CD4-positive, alpha-beta T cell treated with Interleukin-4 for 1 hour (primary cell): ENCODE measurements around the gene ITGB2.
A peak's percentile ranks its signal among the peaks of the same experiment; 100 is the strongest.

ENCODE experiments used
- DNase-seq, 2 donors: peaks; one replicate each; pipeline ENCODE4 v3.0.0-alpha.2; 2020 to 2022

The ITGB2 gene

GRCh38 chr21:44895859-44896258, 24.8 kb downstream of the ITGB2 start:
- no peak for DNase-seq

DNA sequence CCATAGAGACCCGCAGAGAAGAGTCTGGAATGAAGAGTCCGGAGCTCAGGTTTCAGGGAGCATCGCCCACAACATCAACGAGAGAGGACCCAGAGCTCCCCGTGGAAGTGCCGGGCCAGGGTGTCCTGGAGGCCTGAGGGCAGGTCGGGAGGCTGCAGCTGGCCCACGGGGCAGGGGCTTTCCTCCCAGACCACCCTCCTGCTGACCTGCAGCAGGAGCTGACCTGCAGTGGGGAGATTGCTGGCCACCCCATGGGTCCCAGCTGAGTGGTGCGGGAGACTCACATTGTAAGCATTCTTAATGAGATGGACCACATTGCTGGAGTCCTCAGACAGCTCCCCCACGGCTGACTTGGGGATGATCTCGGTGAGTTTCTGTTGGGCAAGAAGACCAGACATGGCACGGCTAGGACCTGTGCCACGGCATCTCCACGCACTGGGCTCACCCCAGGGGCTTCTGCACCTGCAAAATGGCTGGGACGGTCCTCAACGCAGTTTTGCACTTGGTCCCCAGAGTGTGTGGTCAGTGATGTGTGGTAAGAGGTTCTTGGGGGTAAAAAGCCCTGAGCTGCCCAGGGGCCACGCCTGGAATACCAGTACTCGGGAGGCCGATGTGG, 25.9 kb downstream of the ITGB2 start:
- no peak for DNase-seq

DNA sequence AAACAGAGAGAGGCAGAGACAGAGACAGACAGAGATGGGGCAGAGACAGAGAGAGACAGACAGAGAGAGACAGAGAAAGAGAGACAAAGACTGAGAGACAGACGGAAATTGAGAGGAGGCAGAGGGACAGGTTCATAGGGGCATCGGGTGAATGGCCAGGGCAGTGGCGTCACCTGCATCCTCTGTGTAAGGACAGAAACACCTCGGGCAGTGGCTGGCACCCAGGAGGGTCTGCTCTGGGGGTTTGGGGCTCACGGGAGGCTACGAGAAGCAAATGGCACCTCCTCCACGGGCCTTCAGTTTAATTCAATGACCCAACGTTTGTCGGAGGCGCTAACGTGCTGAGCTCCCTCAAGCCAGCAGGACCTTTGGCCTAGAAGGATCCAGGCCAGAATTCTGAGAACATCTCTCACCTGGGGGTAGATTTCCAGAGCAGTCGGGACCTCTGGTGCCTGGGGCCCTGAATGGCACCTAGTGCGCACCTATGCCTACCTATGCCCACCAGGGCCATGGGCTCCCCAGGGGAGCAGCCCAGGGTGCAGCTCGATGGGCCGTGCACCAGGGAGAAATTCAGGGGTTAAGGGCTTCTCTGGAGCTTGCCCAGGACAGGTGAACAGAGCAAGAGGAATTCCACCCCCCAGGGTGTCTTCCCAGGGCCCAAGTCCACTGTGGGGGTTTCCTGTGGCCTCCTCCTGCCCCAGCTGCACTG, 26.6 kb downstream of the ITGB2 start:
- DNase-seq = no peak

- no peak for DNase-seq
These were observed 27.5 kb downstream of the ITGB2 start for GRCh38 chr21:44893278-44893556.

- peak; percentile 77 to 82 for DNase-seq
These were observed 28.0 kb downstream of the ITGB2 start for GRCh38 chr21:44892536-44893277.

DNA sequence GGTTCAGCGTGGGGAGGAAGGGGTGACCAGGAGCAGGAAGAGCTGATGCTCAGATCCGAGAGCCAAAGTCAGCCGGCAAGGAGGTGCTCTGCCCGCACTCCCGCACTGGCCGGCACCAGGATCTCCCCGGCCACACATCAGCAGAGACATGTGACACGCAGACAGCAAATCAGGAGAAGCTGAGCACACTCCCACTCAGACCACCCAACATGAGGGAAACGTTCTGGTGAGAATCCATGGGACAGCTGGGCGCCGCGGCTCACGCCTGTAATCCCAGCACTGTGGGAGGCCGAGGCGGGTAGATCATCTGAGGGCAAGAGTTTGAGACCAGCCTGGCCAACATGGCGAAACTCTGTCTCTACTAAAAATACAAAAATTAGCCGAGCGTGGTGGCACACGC, 28.6 kb downstream of the ITGB2 start:
- no peak for DNase-seq

GRCh38 chr21:44891631-44892031, 29.1 kb downstream of the ITGB2 start:
- DNase-seq = no peak

GRCh38 chr21:44890961-44891541, 29.6 kb downstream of the ITGB2 start:
- DNase-seq = no peak

- DNase-seq = no peak
These were observed 30.3 kb downstream of the ITGB2 start for GRCh38 chr21:44890338-44890931.

- no peak for DNase-seq
These were observed 30.9 kb downstream of the ITGB2 start for GRCh38 chr21:44889625-44890337.

- no peak for DNase-seq
These were observed 31.8 kb downstream of the ITGB2 start for GRCh38 chr21:44888581-44889550.

GRCh38 chr21:44887807-44888580, 32.7 kb downstream of the ITGB2 start:
- DNase-seq = no peak

DNA sequence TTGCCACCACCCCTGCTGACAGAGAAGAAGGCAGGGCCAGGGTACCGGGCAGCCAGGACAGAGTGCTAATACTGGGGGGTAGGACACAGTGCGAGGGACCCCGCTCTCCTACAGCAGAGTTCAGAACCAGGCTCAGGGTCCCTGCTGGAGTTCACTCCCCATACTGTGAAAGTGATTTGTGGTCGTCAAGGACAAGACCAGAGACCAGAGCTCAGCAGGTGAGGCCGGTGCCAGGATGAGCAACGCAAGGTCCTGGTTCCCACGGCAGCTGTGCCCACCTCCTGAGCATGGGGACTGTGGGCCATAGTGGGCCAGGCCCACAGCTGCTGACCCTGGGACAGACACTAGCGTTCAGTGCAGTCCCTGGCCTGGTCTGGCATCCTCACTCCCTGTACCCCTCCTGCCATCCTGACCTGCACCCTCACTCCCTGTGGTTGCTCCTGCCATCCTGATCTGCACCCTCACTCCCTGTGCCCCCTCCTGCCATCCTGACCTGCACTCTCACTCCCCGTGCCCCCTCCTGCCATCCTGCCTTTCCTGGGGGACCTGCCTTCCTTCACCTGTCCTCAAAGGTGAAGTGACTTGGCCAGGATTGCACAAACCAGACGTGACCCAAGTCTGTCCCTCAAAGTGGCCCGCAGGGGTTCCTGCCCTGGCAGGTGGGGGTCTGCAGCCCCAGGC, 33.4 kb downstream of the ITGB2 start:
- no peak for DNase-seq

- no peak for DNase-seq
These were observed 34.3 kb downstream of the ITGB2 start for GRCh38 chr21:44886113-44887075.

GRCh38 chr21:44885615-44886014, 35.1 kb downstream of the ITGB2 start:
- DNase-seq = no peak

- DNase-seq = no peak
These were observed 36.6 kb downstream of the ITGB2 start for GRCh38 chr21:44884097-44884496.

DNA sequence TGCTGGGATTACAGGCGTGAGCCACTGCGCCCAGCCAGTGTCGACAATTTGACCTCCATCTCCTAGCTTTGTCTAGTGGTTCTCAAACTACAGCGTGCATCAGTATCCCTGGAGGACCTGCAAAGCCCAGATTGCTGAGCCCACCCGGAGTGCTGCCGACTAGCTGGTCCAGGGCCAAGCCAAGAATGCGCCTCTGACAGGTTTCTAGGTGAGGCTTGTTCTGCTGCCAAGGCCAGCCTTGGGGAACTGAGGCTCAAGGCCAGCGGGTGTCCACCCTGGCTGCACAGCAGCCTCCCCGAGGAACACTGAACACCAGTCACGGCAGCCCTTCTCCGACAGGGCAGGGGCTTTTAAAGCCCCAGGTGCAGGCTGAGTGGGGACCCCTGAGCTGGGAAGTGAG, 37.4 kb downstream of the ITGB2 start:
- DNase-seq = no peak

GRCh38 chr21:44881198-44881872, 39.4 kb downstream of the ITGB2 start:
- DNase-seq = no peak
